PC-3 (cell line): ENCODE results near the gene AUTS2. TPM values are rescaled to one million over a fixed set of nuclear protein-coding genes. Genes with fewer than 3 reads are reported as not detected.

Experiments
- ATAC-seq: fragments of 200-7000 bp; cut with Tn5 transposase; 2 replicates; pipeline ENCODE4 v1.9.1; 2020; ENCODE audit warnings: mild to moderate bottlenecking, moderate library complexity
- BruUV-seq: library from RNA; stranded (reverse); fragments of 400-500 nt; replicated peaks from 2 replicates; lab custom pipeline; 2021; lab: Mats Ljungman, UMichigan
- CTCF ChIA-PET: fragments of 300-600 bp; sonication (Branson Sonifier 250); formaldehyde crosslinking; loops from one replicate; lab custom pipeline; 2022; ENCODE audit warnings: antibody characterized with exemption; lab: Charles Lee
- POLR2A ChIA-PET: fragments of 300-600 bp; sonication (Branson Sonifier 250); formaldehyde crosslinking; loops from one replicate; lab custom pipeline; 2022; ENCODE audit warnings: antibody characterized with exemption; ENCODE audit not compliant: unreplicated experiment; lab: Charles Lee
- DNase-seq: peaks from one replicate; pipeline ENCODE4 v3.0.0-alpha.2; 2015
- H2AFZ ChIP-seq: fragments of 300-600 bp; sonication (generic); 2 replicates; pipeline ENCODE4 v1.6.0; 2016; ENCODE audit warnings: antibody characterized with exemption, low read length
- H3F3A ChIP-seq: fragments of 300-600 bp; sonication (generic); one replicate; pipeline ENCODE4 v1.6.0; 2017; ENCODE audit warnings: antibody characterized with exemption, low read length, control low read depth, mild to moderate bottlenecking; ENCODE audit not compliant: unreplicated experiment
- H3K27ac ChIP-seq: fragments of 300-600 bp; sonication (generic); 2 replicates; pipeline ENCODE4 v1.5.1; 2016; ENCODE audit warnings: mild to moderate bottlenecking, low read length
- H3K27me3 ChIP-seq: fragments of 300-600 bp; sonication (generic); 2 replicates; pipeline ENCODE4 v1.6.1; 2016; ENCODE audit warnings: low read length, mixed read lengths
- H3K36me3 ChIP-seq: fragments of 300-600 bp; sonication (generic); 2 replicates; pipeline ENCODE4 v1.6.1; 2016; ENCODE audit warnings: low read depth, mixed run types, low read length, mixed read lengths
- H3K4me1 ChIP-seq: fragments of 300-600 bp; sonication (generic); 2 replicates; pipeline ENCODE4 v1.5.1; 2016; ENCODE audit warnings: low read length; ENCODE audit not compliant: insufficient read depth
- H3K4me2 ChIP-seq: fragments of 300-600 bp; sonication (generic); 2 replicates; pipeline ENCODE4 v1.6.0; 2016; ENCODE audit warnings: low read length
- H3K4me3 ChIP-seq: fragments of 300-600 bp; sonication (generic); 2 replicates; pipeline ENCODE4 v1.5.1; 2016; ENCODE audit warnings: mild to moderate bottlenecking, low read length, mixed read lengths
- H3K79me2 ChIP-seq: fragments of 300-600 bp; sonication (generic); 2 replicates; pipeline ENCODE4 v1.6.1; 2017; ENCODE audit warnings: low read length, mixed read lengths
- H3K9ac ChIP-seq: fragments of 300-600 bp; sonication (generic); 2 replicates; pipeline ENCODE4 v1.6.0; 2016; ENCODE audit warnings: mild to moderate bottlenecking, low read length
- H3K9me2 ChIP-seq: fragments of 300-600 bp; sonication (generic); replicated peaks from 2 replicates; pipeline ENCODE4 v1.6.1; 2016; ENCODE audit warnings: mixed run types, low read length, mixed read lengths
- H3K9me3 ChIP-seq: fragments of 300-600 bp; sonication (generic); 2 replicates; pipeline ENCODE4 v1.6.1; 2016; ENCODE audit warnings: low read length, mixed read lengths
- H4K20me1 ChIP-seq: fragments of 300-600 bp; sonication (generic); 2 replicates; pipeline ENCODE4 v1.6.1; 2016; ENCODE audit warnings: low read length, mixed read lengths
- EZH2 ChIP-seq: fragments of 300-600 bp; sonication (generic); IDR thresholded peaks from one replicate; pipeline ENCODE4 v1.6.1; 2017; ENCODE audit warnings: antibody characterized with exemption, mild to moderate bottlenecking, low read length; ENCODE audit not compliant: unreplicated experiment
- EZH2phosphoT487 ChIP-seq: fragments of 300-600 bp; sonication (generic); IDR thresholded peaks from 2 replicates; pipeline ENCODE4 v1.6.1; 2018; ENCODE audit warnings: mild to moderate bottlenecking, antibody characterized with exemption, low read length, borderline replicate concordance
- intact Hi-C: fragments of 100-400 bp; cut with micrococcal nuclease; formaldehyde crosslinking; loops from 2 replicates; pipeline ENCODE4 v1.9.0; 2023
- total RNA-seq: library from RNA; depleted of rRNA; stranded (reverse); fragments of >200 nt; gene quantifications from 2 replicates; pipeline ENCODE4 v1.2.3, GENCODE V29; 2014
- TF ChIP-seq, protein P1 (sequence below): fragments of 300-600 bp; sonication (generic); conservative IDR thresholded peaks from 2 replicates; pipeline ENCODE4 v1.5.1; 2017; ENCODE audit warnings: antibody characterized with exemption, low read depth, mild to moderate bottlenecking, low read length

AUTS2 gene
- total RNA-seq, 1 experiment from 2014 or later: not detected

DNA sequence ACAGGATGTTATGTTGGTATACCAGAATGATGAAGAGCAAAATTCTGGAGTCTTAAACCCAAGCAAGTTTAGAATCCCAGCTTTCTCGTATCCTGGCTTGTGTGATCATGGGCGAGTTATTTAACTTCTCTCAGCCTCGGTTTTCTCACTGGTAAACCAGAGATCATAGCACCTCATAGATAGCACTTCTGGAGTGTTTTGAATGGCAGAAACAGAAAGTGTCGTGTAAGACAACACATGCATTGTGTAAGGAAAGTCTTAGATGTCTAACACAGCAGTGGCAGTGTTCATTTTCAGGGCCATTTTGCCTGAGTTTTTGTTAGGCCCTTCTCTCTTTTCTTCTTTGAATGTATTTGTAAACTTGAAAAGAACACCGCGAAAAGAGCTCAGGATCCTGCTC lies 465.1 kb downstream of the AUTS2 start:
- no peaks in the 10 kb centered on the region for H3K79me2 ChIP-seq
- no peaks in the 10 kb centered on the region for H4K20me1 ChIP-seq
- H3K4me3 ChIP-seq: no peak overlapping the region
- no peaks in the 10 kb centered on the region for H3K36me3 ChIP-seq
- BruUV-seq: no TSS peak
- H3K4me2 ChIP-seq: no peak overlapping the region
- no peak for ATAC-seq
- H3K4me1 ChIP-seq: no peaks in the 10 kb centered on the region
- H3K9me3 ChIP-seq: 0 out of 2 replicates have a peak, but pooled peaks cover 4% of the 10 kb centered on the region
- no peak for DNase-seq
- H3F3A ChIP-seq: no peaks in the 10 kb centered on the region
- intact Hi-C loops: no loop called here
- no peak overlapping the region for H2AFZ ChIP-seq
- ChIA-PET POLR2A (no interaction called here), CTCF (no interaction called here)
- TF ChIP-seq EZH2 (no peak), EZH2phosphoT487 (no peak)
- TF ChIP-seq, protein P1, sequence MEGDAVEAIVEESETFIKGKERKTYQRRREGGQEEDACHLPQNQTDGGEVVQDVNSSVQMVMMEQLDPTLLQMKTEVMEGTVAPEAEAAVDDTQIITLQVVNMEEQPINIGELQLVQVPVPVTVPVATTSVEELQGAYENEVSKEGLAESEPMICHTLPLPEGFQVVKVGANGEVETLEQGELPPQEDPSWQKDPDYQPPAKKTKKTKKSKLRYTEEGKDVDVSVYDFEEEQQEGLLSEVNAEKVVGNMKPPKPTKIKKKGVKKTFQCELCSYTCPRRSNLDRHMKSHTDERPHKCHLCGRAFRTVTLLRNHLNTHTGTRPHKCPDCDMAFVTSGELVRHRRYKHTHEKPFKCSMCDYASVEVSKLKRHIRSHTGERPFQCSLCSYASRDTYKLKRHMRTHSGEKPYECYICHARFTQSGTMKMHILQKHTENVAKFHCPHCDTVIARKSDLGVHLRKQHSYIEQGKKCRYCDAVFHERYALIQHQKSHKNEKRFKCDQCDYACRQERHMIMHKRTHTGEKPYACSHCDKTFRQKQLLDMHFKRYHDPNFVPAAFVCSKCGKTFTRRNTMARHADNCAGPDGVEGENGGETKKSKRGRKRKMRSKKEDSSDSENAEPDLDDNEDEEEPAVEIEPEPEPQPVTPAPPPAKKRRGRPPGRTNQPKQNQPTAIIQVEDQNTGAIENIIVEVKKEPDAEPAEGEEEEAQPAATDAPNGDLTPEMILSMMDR: no peak
- H3K9ac ChIP-seq: no peak overlapping the region
- no peak overlapping the region for H3K27ac ChIP-seq
- H3K9me2 ChIP-seq: no peaks in the 10 kb centered on the region
- no peaks in the 10 kb centered on the region for H3K27me3 ChIP-seq

DNA sequence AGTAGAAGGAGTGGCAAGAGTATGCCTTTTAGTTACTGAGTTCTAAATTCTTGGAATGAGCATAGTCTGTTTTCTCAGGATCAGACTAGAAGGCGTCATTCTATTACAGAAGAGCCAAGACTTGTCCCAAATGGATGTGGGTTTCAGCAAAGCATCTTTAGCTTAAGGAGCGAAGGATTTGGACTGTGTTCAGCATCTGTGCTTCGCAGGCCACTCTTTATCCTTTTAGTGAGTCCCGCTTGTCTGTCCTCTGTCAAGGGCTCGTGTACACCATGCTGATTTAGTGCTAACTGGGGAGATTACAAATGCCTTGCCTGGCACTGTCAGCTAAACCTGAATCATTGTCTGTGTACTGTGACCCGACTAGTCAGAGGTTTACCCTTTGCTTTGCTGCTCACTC lies 465.7 kb downstream of the AUTS2 start:
- CTCF ChIA-PET: no interaction called here
- H3F3A ChIP-seq: no peaks in the 10 kb centered on the region

DNA sequence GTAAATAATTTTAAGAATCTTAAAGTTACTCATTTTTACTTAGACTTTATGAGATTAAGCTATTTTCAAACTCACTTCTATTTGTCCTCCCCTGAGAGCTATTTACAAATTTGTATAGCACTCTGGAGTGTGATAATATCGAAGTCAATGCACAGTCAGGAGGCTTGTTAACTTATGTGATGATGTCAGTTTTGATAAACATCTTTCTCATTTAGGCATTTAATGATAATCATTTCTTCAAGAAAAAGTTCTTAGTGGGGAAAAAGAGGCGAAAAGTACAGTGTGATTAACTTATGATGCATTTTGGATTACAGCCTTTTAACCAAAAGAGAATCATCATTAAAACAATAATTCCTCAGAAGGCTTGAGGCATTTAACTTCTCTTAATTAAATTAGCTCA lies 468.6 kb downstream of the AUTS2 start:
- no peaks in the 10 kb centered on the region for H4K20me1 ChIP-seq
- 0 out of 2 replicates have a peak, but pooled peaks cover 4% of the 10 kb centered on the region for H3K9me3 ChIP-seq
- H3K9ac ChIP-seq: no peak overlapping the region
- no peaks in the 10 kb centered on the region for H3K79me2 ChIP-seq
- ATAC-seq (no peak), DNase-seq (no peak)
- no peak overlapping the region for H3K4me2 ChIP-seq
- no peaks in the 10 kb centered on the region for H3K9me2 ChIP-seq
- H2AFZ ChIP-seq: no peak overlapping the region
- no peaks in the 10 kb centered on the region for H3F3A ChIP-seq
- POLR2A ChIA-PET: interaction anchor here (0.6 kb wide), 1 partner anchor 1340 kb away, joined by 5 read pairs; no protein-coding TSS in a partner anchor
- H3K4me1 ChIP-seq: no peaks in the 10 kb centered on the region
- H3K27ac ChIP-seq: no peak overlapping the region
- H3K27me3 ChIP-seq: no peaks in the 10 kb centered on the region
- no peaks in the 10 kb centered on the region for H3K36me3 ChIP-seq
- intact Hi-C loops: no loop called here
- no peak overlapping the region for H3K4me3 ChIP-seq
- CTCF ChIA-PET: no interaction called here
- no TSS peak for BruUV-seq
- TF ChIP-seq EZH2phosphoT487 (no peak), EZH2 (no peak)
- TF ChIP-seq, protein P1: no peak

More for the DNA sequence above, 465.7 kb downstream of the AUTS2 start:
- intact Hi-C loops: no loop called here
- Histone ChIP-seq H4K20me1 (no peaks in the 10 kb centered on the region), H3K9me2 (no peaks in the 10 kb centered on the region), H3K4me2 (no peak overlapping the region), H3K4me3 (no peak overlapping the region), H3K27ac (no peak overlapping the region), H2AFZ (no peak overlapping the region), H3K4me1 (no peaks in the 10 kb centered on the region), H3K9me3 (0 out of 2 replicates have a peak, but pooled peaks cover 4% of the 10 kb centered on the region), H3K9ac (no peak overlapping the region), H3K79me2 (no peaks in the 10 kb centered on the region), H3K36me3 (no peaks in the 10 kb centered on the region), H3K27me3 (no peaks in the 10 kb centered on the region)
- no TSS peak for BruUV-seq
- no peak for DNase-seq
- POLR2A ChIA-PET: interaction anchor here (0.6 kb wide), 1 partner anchor 125 kb away, joined by 3 read pairs; no protein-coding TSS in a partner anchor
- TF ChIP-seq EZH2phosphoT487: no peak
- no peak for TF ChIP-seq EZH2
- TF ChIP-seq, protein P1: no peak
- no peak for ATAC-seq
